HCT116 (cell line): ENCODE data around the gene SLC19A1. TPM values are rescaled to one million over a fixed set of nuclear protein-coding genes. Genes with fewer than 3 reads are reported as not detected.

ENCODE experiments used
- ATAC-seq: fragments of 200-7000 bp; cut with Tn5 transposase; 2 replicates; pipeline ENCODE4 v1.9.1; 2020; ENCODE audit warnings: mild to moderate bottlenecking, moderate library complexity
- BruUV-seq: library from RNA; stranded (reverse); fragments of 400-500 nt; replicated peaks from 2 replicates; lab custom pipeline; 2021; lab: Mats Ljungman, UMichigan
- CTCF ChIA-PET: fragments of 300-600 bp; sonication (Branson Sonifier 250); formaldehyde crosslinking; loops from one replicate; lab custom pipeline; 2021; ENCODE audit warnings: antibody characterized with exemption; lab: Charles Lee
- POLR2A ChIA-PET: fragments of 300-600, 350-600 bp; sonication (Branson Sonifier 250); formaldehyde crosslinking; loops from one replicate; lab custom pipeline; 2021; ENCODE audit warnings: antibody characterized with exemption; lab: Charles Lee
- RAD21 ChIA-PET, 2 experiments: fragments of 300-600 bp; sonication (Branson Sonifier 250); formaldehyde crosslinking; loops; one replicate each; lab custom pipeline; 2023; ENCODE audit warnings: low total read pairs in 2 of 2; ENCODE audit not compliant: uncharacterized antibody in 2 of 2, unreplicated experiment in 2 of 2, low non-redundant PET in 1 of 2; lab: Charles Lee
- DNase-seq: peaks from one replicate; pipeline ENCODE4 v3.0.0-alpha.2; 2010; ENCODE audit warnings: low read depth, low spot score
- H2AFZ ChIP-seq: fragments of 200-600 bp; shearing (Covaris generic), sonication (generic); 2 replicates; pipeline ENCODE4 v1.6.1; 2017; ENCODE audit warnings: low read depth, mixed run types, mixed read lengths, antibody characterized with exemption, low read length; ENCODE audit not compliant: poor library complexity, severe bottlenecking
- H3K27ac ChIP-seq: 2 replicates; pipeline ENCODE4 v1.5.1; 2012; ENCODE audit warnings: low read depth, low read length
- H3K27me3 ChIP-seq: fragments of 200-600 bp; sonication (generic); 2 replicates; pipeline ENCODE4 v1.6.1; 2016; ENCODE audit warnings: mixed run types, low read length, mixed read lengths; ENCODE audit not compliant: insufficient read depth
- H3K36me3 ChIP-seq, 2 experiments: fragments of 200-500 bp in 1 of 2; fragments of 200-600 bp in 1 of 2; sonication (Bioruptor generic) in 1 of 2; sonication (generic) in 1 of 2; 2 replicates each; pipeline versions ENCODE4 v1.5.1 to v1.6.1; 2014 to 2016; ENCODE audit warnings: low read length in 2 of 2, inconsistent platforms in 1 of 2, mixed read lengths in 1 of 2, mixed run types in 1 of 2; ENCODE audit not compliant: insufficient read depth in 2 of 2, control insufficient read depth in 1 of 2
- H3K4me1 ChIP-seq, 2 experiments: fragments of 200-600 bp in 1 of 2; sonication (generic) in 1 of 2; 2 replicates each; pipeline versions ENCODE4 v1.5.1 to v1.6.1; 2012 to 2017; ENCODE audit warnings: low read length in 2 of 2, inconsistent platforms in 1 of 2, mild to moderate bottlenecking in 1 of 2, mixed read lengths in 1 of 2, mixed run types in 1 of 2, moderate library complexity in 1 of 2; ENCODE audit not compliant: insufficient read depth in 2 of 2, control insufficient read depth in 1 of 2
- H3K4me2 ChIP-seq: fragments of 200-600 bp; sonication (generic); 2 replicates; pipeline ENCODE4 v1.6.1; 2017; ENCODE audit warnings: mixed run types, low read length, mixed read lengths
- H3K4me3 ChIP-seq, 2 experiments: fragments of 200-600 bp in 1 of 2; sonication (generic) in 1 of 2; replicated peaks in 1 of 2; 2 replicates each; pipeline ENCODE4 v1.5.1; 2011 to 2016; ENCODE audit warnings: low read length in 2 of 2, control low read depth in 1 of 2, low read depth in 1 of 2, mild to moderate bottlenecking in 1 of 2, mixed read lengths in 1 of 2, mixed run types in 1 of 2
- H3K79me2 ChIP-seq: fragments of 200-600 bp; sonication (generic); 2 replicates; pipeline ENCODE4 v1.6.1; 2017; ENCODE audit warnings: mild to moderate bottlenecking, mixed run types, low read length, moderate library complexity, mixed read lengths; ENCODE audit not compliant: insufficient read depth
- H3K9ac ChIP-seq: fragments of 200-600 bp; sonication (generic); 2 replicates; pipeline ENCODE4 v1.6.1; 2016; ENCODE audit warnings: low read length, mixed read lengths
- H3K9me2 ChIP-seq: fragments of 200-600 bp; sonication (generic), shearing (Covaris generic); 2 replicates; pipeline ENCODE4 v1.6.1; 2017; ENCODE audit warnings: mixed run types, mild to moderate bottlenecking, moderate library complexity; ENCODE audit not compliant: insufficient read depth
- H3K9me3 ChIP-seq, 2 experiments: fragments of 200-500 bp in 1 of 2; fragments of 200-600 bp in 1 of 2; sonication (Bioruptor generic) in 1 of 2; sonication (generic) in 1 of 2; 2 replicates each; pipeline ENCODE4 v1.6.1; 2014 to 2017; ENCODE audit warnings: low read length in 2 of 2, mixed read lengths in 2 of 2, inconsistent platforms in 1 of 2, low read depth in 1 of 2, mild to moderate bottlenecking in 1 of 2, mixed run types in 1 of 2, moderate library complexity in 1 of 2; ENCODE audit not compliant: control insufficient read depth in 1 of 2, insufficient read depth in 1 of 2
- H4K20me1 ChIP-seq: fragments of 200-600 bp; sonication (generic), shearing (Covaris generic); 2 replicates; pipeline ENCODE4 v1.6.1; 2017; ENCODE audit warnings: mixed run types, mild to moderate bottlenecking, moderate library complexity; ENCODE audit not compliant: insufficient read depth
- CBX3 ChIP-seq: IDR thresholded peaks from 2 replicates; pipeline ENCODE4 v1.6.1; 2012; ENCODE audit warnings: low read depth
- EGR1 ChIP-seq: IDR thresholded peaks from 2 replicates; pipeline ENCODE4 v1.6.1; 2012; ENCODE audit warnings: low read depth
- ELF1 ChIP-seq: IDR thresholded peaks from 2 replicates; pipeline ENCODE4 v1.6.1; 2012; ENCODE audit warnings: low read depth, borderline replicate concordance
- EZH2phosphoT487 ChIP-seq: fragments of 200-600 bp; IDR thresholded peaks from 2 replicates; pipeline ENCODE4 v1.6.1; 2018; ENCODE audit warnings: antibody characterized with exemption, borderline replicate concordance
- JUND ChIP-seq: IDR thresholded peaks from 2 replicates; pipeline ENCODE4 v1.6.1; 2012
- POLR2AphosphoS5 ChIP-seq: IDR thresholded peaks from 2 replicates; pipeline ENCODE4 v1.6.1; 2011; ENCODE audit warnings: mild to moderate bottlenecking, low read depth, low read length, moderate library complexity
- SIN3A ChIP-seq: IDR thresholded peaks from 2 replicates; pipeline ENCODE4 v1.6.1; 2012; ENCODE audit warnings: low read depth
- SP1 ChIP-seq: IDR thresholded peaks from 2 replicates; pipeline ENCODE4 v1.6.1; 2012; ENCODE audit warnings: low read depth
- TCF7L2 ChIP-seq: IDR thresholded peaks from 2 replicates; pipeline ENCODE4 v1.7.0; 2011; ENCODE audit warnings: borderline replicate concordance, inconsistent platforms; ENCODE audit not compliant: insufficient read depth, insufficient read length; ENCODE audit errors: extremely low read depth
- YY1 ChIP-seq: IDR thresholded peaks from 2 replicates; pipeline ENCODE4 v1.6.1; 2011; ENCODE audit warnings: low read length, low read depth, moderate library complexity, mild to moderate bottlenecking; ENCODE audit not compliant: insufficient replicate concordance; ENCODE audit errors: extremely low read depth
- ZNF274 ChIP-seq: fragments of 200-500 bp; sonication (Bioruptor generic); IDR thresholded peaks from 2 replicates; pipeline ENCODE4 v1.6.1; 2014; ENCODE audit warnings: mild to moderate bottlenecking, low read depth, low read length, inconsistent platforms
- intact Hi-C: fragments of 100-400 bp; cut with micrococcal nuclease; formaldehyde crosslinking; loops from 2 replicates; pipeline ENCODE4 v1.10.0; 2022
- total RNA-seq: library from RNA; stranded (reverse); gene quantifications from one replicate; pipeline ENCODE4 v1.2.1, GENCODE V29; 2021; ENCODE audit not compliant: unreplicated experiment
- TF ChIP-seq, protein P1 (sequence below): IDR thresholded peaks from 2 replicates; pipeline ENCODE4 v1.6.1; 2012; ENCODE audit warnings: low read depth

SLC19A1 gene
- total RNA-seq, 1 experiment from 2014 or later, result 50.2 TPM

DNA sequence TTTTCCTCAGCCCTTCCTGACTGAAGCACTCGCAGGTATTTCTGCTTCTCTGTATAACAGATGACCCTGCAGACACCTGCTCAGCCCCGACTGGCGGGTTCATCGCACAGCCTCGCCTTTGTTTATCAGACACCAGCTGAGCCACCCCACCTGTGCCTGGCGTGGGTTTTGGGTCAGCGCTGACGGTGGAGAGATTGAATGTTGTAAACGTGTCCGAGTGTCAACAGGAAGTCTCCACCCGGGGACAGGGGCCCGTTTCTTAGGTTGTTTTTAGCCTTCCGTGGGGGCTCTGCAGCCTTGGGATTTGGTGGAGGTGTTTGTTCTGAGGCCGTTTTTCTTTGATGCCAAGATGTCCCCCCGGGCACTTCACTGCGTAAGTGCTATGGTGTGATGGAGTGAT is 77.1 kb downstream of the SLC19A1 start:
- ATAC-seq (no peak), DNase-seq (no peak)
- Histone ChIP-seq H3K9ac (no peak overlapping the region), H3K36me3 (peaks cover 0 to 5% of the 10 kb centered on the region in 2 experiments; a peak in 1 of 4 replicates), H2AFZ (no peak overlapping the region), H3K4me1 (peaks cover 3 to 9% of the 10 kb centered on the region in 2 experiments; a peak in 3 of 4 replicates), H3K27ac (no peak overlapping the region), H3K4me3 (no peak overlapping the region), H3K4me2 (no peak overlapping the region), H3K27me3 (no peaks in the 10 kb centered on the region), H3K79me2 (no peaks in the 10 kb centered on the region), H3K9me3 (no peaks in the 10 kb centered on the region), H4K20me1 (no peaks in the 10 kb centered on the region), H3K9me2 (no peaks in the 10 kb centered on the region)
- intact Hi-C loops, result no loop called here
- no TSS peak for BruUV-seq
- POLR2A ChIA-PET, result no interaction called here
- TF ChIP-seq CBX3 (no peak), SIN3A (no peak), YY1 (no peak), SP1 (no peak), ELF1 (no peak), EZH2phosphoT487 (no peak), ZNF274 (no peak), TCF7L2 (no peak), JUND (no peak), EGR1 (no peak), POLR2AphosphoS5 (no peak)
- TF ChIP-seq, protein P1, sequence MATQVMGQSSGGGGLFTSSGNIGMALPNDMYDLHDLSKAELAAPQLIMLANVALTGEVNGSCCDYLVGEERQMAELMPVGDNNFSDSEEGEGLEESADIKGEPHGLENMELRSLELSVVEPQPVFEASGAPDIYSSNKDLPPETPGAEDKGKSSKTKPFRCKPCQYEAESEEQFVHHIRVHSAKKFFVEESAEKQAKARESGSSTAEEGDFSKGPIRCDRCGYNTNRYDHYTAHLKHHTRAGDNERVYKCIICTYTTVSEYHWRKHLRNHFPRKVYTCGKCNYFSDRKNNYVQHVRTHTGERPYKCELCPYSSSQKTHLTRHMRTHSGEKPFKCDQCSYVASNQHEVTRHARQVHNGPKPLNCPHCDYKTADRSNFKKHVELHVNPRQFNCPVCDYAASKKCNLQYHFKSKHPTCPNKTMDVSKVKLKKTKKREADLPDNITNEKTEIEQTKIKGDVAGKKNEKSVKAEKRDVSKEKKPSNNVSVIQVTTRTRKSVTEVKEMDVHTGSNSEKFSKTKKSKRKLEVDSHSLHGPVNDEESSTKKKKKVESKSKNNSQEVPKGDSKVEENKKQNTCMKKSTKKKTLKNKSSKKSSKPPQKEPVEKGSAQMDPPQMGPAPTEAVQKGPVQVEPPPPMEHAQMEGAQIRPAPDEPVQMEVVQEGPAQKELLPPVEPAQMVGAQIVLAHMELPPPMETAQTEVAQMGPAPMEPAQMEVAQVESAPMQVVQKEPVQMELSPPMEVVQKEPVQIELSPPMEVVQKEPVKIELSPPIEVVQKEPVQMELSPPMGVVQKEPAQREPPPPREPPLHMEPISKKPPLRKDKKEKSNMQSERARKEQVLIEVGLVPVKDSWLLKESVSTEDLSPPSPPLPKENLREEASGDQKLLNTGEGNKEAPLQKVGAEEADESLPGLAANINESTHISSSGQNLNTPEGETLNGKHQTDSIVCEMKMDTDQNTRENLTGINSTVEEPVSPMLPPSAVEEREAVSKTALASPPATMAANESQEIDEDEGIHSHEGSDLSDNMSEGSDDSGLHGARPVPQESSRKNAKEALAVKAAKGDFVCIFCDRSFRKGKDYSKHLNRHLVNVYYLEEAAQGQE, result no peak
- CTCF ChIA-PET, result no interaction called here
- RAD21 ChIA-PET, result no interaction called here
